SK-N-SH treated with all-trans-retinoic acid at 6 μM for 48 hours (cell line): Measurements from ENCODE around the gene PLXNA4.

Experiments used
- ATAC-seq: fragments of 200-7000 bp; cut with Tn5 transposase; 3 replicates; pipeline ENCODE4 v1.9.1; 2020; ENCODE audit warnings: mild to moderate bottlenecking, moderate library complexity
- BACH2 ChIP-seq: fragments of 250-450 bp; sonication (Bioruptor Pico); IDR thresholded peaks from 2 replicates; pipeline ENCODE4 v1.9.0; 2021; ENCODE audit warnings: mild to moderate bottlenecking, borderline replicate concordance
- CREB5 ChIP-seq: fragments of 250-450 bp; sonication (Bioruptor Pico); IDR thresholded peaks from 2 replicates; pipeline ENCODE4 v1.5.1; 2020; ENCODE audit warnings: low read depth, mild to moderate bottlenecking, moderate library complexity
- CSRNP3 ChIP-seq: fragments of 250-450 bp; sonication (Bioruptor Pico); IDR thresholded peaks from 2 replicates; pipeline ENCODE4 v1.5.1; 2021; ENCODE audit warnings: mild to moderate bottlenecking, moderate library complexity
- ESRRG ChIP-seq: fragments of 250-450 bp; sonication (Bioruptor Pico); IDR thresholded peaks from 2 replicates; pipeline ENCODE4 v1.6.1; 2021; ENCODE audit warnings: mild to moderate bottlenecking
- GLIS3 ChIP-seq: fragments of 250-450 bp; sonication (Bioruptor Pico); IDR thresholded peaks from 2 replicates; pipeline ENCODE4 v1.5.0; 2020; ENCODE audit warnings: mild to moderate bottlenecking, moderate library complexity
- ISL1 ChIP-seq: fragments of 250-450 bp; sonication (Bioruptor Pico); IDR thresholded peaks from 2 replicates; pipeline ENCODE4 v2.1.2; 2022; ENCODE audit warnings: mild to moderate bottlenecking, moderate library complexity
- OSR1 ChIP-seq: fragments of 250-450 bp; sonication (Bioruptor Pico); IDR thresholded peaks from 2 replicates; pipeline ENCODE4 v1.8.0; 2022; ENCODE audit warnings: moderate library complexity, mild to moderate bottlenecking, inconsistent platforms
- PATZ1 ChIP-seq: fragments of 250-450 bp; sonication (Bioruptor Pico); IDR thresholded peaks from 2 replicates; pipeline ENCODE4 v1.8.0; 2020; ENCODE audit warnings: mild to moderate bottlenecking, moderate library complexity, borderline replicate concordance
- POU6F1 ChIP-seq: fragments of 250-450 bp; sonication (Bioruptor Pico); IDR thresholded peaks from 2 replicates; pipeline ENCODE4 v1.8.0; 2021; ENCODE audit warnings: low read depth, mild to moderate bottlenecking, moderate library complexity, borderline replicate concordance
- PPARA ChIP-seq: fragments of 250-450 bp; sonication (Bioruptor Pico); IDR thresholded peaks from 2 replicates; pipeline ENCODE4 v1.5.0; 2020; ENCODE audit warnings: mild to moderate bottlenecking, borderline replicate concordance
- RARB ChIP-seq: fragments of 250-450 bp; sonication (Bioruptor Pico); IDR thresholded peaks from 2 replicates; pipeline ENCODE4 v1.8.0; 2021; ENCODE audit warnings: mild to moderate bottlenecking, moderate library complexity
- SNAI2 ChIP-seq: fragments of 250-450 bp; sonication (Bioruptor Pico); IDR thresholded peaks from 2 replicates; pipeline ENCODE4 v1.5.0; 2020; ENCODE audit warnings: mild to moderate bottlenecking, moderate library complexity
- TCF4 ChIP-seq: fragments of 250-450 bp; sonication (Bioruptor Pico); IDR thresholded peaks from 2 replicates; pipeline ENCODE4 v1.8.0; 2021; ENCODE audit warnings: mild to moderate bottlenecking, moderate library complexity, borderline replicate concordance
- TOX ChIP-seq: fragments of 250-450 bp; sonication (Bioruptor Pico); IDR thresholded peaks from 2 replicates; pipeline ENCODE4 v1.8.0; 2021; ENCODE audit warnings: mild to moderate bottlenecking, moderate library complexity, borderline replicate concordance
- ZC3H10 ChIP-seq: fragments of 250-450 bp; sonication (Bioruptor Pico); IDR thresholded peaks from 2 replicates; pipeline ENCODE4 v1.5.1; 2021; ENCODE audit warnings: mild to moderate bottlenecking, moderate library complexity
- ZFP3 ChIP-seq: fragments of 250-450 bp; sonication (Bioruptor Pico); IDR thresholded peaks from 2 replicates; pipeline ENCODE4 v1.5.0; 2020; ENCODE audit warnings: mild to moderate bottlenecking, moderate library complexity
- ZNF565 ChIP-seq: fragments of 450-650 bp; formaldehyde crosslinking; conservative IDR thresholded peaks from 2 replicates; pipeline ENCODE4 v1.5.0; 2020; ENCODE audit warnings: low read depth, mild to moderate bottlenecking, moderate library complexity
- ZNF70 ChIP-seq: fragments of 450-650 bp; formaldehyde crosslinking; IDR thresholded peaks from 2 replicates; pipeline ENCODE4 v1.5.0; 2020; ENCODE audit warnings: mild to moderate bottlenecking, moderate library complexity
- ZNF8 ChIP-seq: fragments of 450-650 bp; formaldehyde crosslinking; IDR thresholded peaks from 2 replicates; pipeline ENCODE4 v1.5.0; 2020; ENCODE audit warnings: mild to moderate bottlenecking, moderate library complexity

PLXNA4 gene

GRCh38 chr7:132557489-132558044 is 18.7 kb downstream of the PLXNA4 start:
- peak; percentile 62 for ATAC-seq
- TF ChIP-seq OSR1 (CRISPR knock-in tag) = no peak
- peak; percentile 62; the same call in 1 of the 2 replicates for TF ChIP-seq SNAI2 (CRISPR knock-in tag)
- no peak for TF ChIP-seq TOX (CRISPR knock-in tag)
- TF ChIP-seq CREB5 = no peak
- TF ChIP-seq ZNF8 (CRISPR knock-in tag) = peak; percentile 70; the same call in 1 of the 2 replicates
- no peak for TF ChIP-seq ZFP3 (CRISPR knock-in tag)
- no peak for TF ChIP-seq CSRNP3 (CRISPR knock-in tag)
- no peak for TF ChIP-seq PATZ1
- TF ChIP-seq ZNF565 (CRISPR knock-in tag) = no peak
- TF ChIP-seq BACH2 (CRISPR knock-in tag) = no peak
- TF ChIP-seq TCF4 (CRISPR knock-in tag) = no peak
- TF ChIP-seq ZNF70 (CRISPR knock-in tag) = 0 out of 2 replicates have a peak, but pooled peaks have one; percentile 3
- no peak for TF ChIP-seq RARB (CRISPR knock-in tag)
- no peak for TF ChIP-seq GLIS3 (CRISPR knock-in tag)
- TF ChIP-seq POU6F1 (CRISPR knock-in tag) = no peak
- TF ChIP-seq ESRRG (CRISPR knock-in tag) = no peak
- TF ChIP-seq ISL1 = no peak

GRCh38 chr7:132554446-132554845 is 21.8 kb downstream of the PLXNA4 start:
- no peak for ATAC-seq

GRCh38 chr7:132553031-132553430 is 23.2 kb downstream of the PLXNA4 start:
- no peak for ATAC-seq
- no peak for TF ChIP-seq ZNF8 (CRISPR knock-in tag)
- no peak for TF ChIP-seq ZNF565 (CRISPR knock-in tag)
- no peak for TF ChIP-seq POU6F1 (CRISPR knock-in tag)
- no peak for TF ChIP-seq ZC3H10 (CRISPR knock-in tag)
- no peak for TF ChIP-seq PATZ1
- TF ChIP-seq OSR1 (CRISPR knock-in tag) = no peak
- TF ChIP-seq BACH2 (CRISPR knock-in tag) = no peak
- no peak for TF ChIP-seq CSRNP3 (CRISPR knock-in tag)
- TF ChIP-seq PPARA = no peak

More at GRCh38 chr7:132554446-132554845, 21.8 kb downstream of the PLXNA4 start:
- TF ChIP-seq RARB (CRISPR knock-in tag) = no peak
- TF ChIP-seq, all 23 proteins: peak for 0
